HL-60 (cell line): ENCODE results near the gene MOXD1.

Experiments used
- DNase-seq, 2 experiments: peaks; one replicate each; pipeline ENCODE4 v3.0.0-alpha.2; 2010 to 2020; ENCODE audit warnings: low read depth in 1 of 2, low spot score in 1 of 2
- H3K27ac ChIP-seq: fragments of 250-450 bp; sonication (Bioruptor Pico); replicated peaks from 2 replicates; pipeline ENCODE4 v1.5.1; 2020; ENCODE audit warnings: mild to moderate bottlenecking, moderate library complexity
- H3K27me3 ChIP-seq: fragments of 250-450 bp; sonication (Bioruptor Pico); 2 replicates; pipeline ENCODE4 v1.5.1; 2021; ENCODE audit warnings: mild to moderate bottlenecking, moderate library complexity; ENCODE audit not compliant: insufficient read depth, poor library complexity, severe bottlenecking
- H3K4me3 ChIP-seq: replicated peaks from 2 replicates; pipeline ENCODE4 v1.5.1; 2011; ENCODE audit warnings: mild to moderate bottlenecking, control low read depth, low read length; ENCODE audit not compliant: insufficient read depth
- CTCF ChIP-seq: IDR thresholded peaks from one replicate; pipeline ENCODE4 v1.5.1; 2011; ENCODE audit warnings: low read length, control low read depth, inconsistent platforms; ENCODE audit not compliant: insufficient read depth
- GABPA ChIP-seq: IDR thresholded peaks from 2 replicates; pipeline ENCODE4 v1.6.1; 2012; ENCODE audit warnings: low read depth
- POLR2AphosphoS5 ChIP-seq: IDR thresholded peaks from 2 replicates; pipeline ENCODE4 v1.6.1; 2012; ENCODE audit warnings: low read depth
- SPI1 ChIP-seq: IDR thresholded peaks from 2 replicates; pipeline ENCODE4 v1.6.1; 2012; ENCODE audit warnings: low read depth, mild to moderate bottlenecking, borderline replicate concordance
- long read RNA-seq: library from polyadenylated mRNA; unstranded; transcript quantifications from one replicate; pipeline ENCODE4 v2.0.0, GENCODE V29; 2020
- TF ChIP-seq, protein P1 (sequence below): IDR thresholded peaks from 2 replicates; pipeline ENCODE4 v1.6.1; 2012; ENCODE audit warnings: low read depth; ENCODE audit not compliant: insufficient replicate concordance

MOXD1 gene
- long read RNA-seq, result 0 reads

GRCh38 chr6:132400883-132401617 lies at the start of gene MOXD1:
Gene MOXD1 (minus strand): TSS chr6:132401475. CDS start chr6:132401426, 49 bp downstream.
- Histone ChIP-seq H3K27ac (no peak within 1 kb of the TSS), H3K27me3 (peaks cover 22% of the 10 kb centered on the region), H3K4me3 (peak within 1 kb of the TSS; percentile 47)
- no peak for DNase-seq
- TF ChIP-seq CTCF, result no peak
- no peak for TF ChIP-seq SPI1
- TF ChIP-seq GABPA, result no peak
- TF ChIP-seq, protein P1, sequence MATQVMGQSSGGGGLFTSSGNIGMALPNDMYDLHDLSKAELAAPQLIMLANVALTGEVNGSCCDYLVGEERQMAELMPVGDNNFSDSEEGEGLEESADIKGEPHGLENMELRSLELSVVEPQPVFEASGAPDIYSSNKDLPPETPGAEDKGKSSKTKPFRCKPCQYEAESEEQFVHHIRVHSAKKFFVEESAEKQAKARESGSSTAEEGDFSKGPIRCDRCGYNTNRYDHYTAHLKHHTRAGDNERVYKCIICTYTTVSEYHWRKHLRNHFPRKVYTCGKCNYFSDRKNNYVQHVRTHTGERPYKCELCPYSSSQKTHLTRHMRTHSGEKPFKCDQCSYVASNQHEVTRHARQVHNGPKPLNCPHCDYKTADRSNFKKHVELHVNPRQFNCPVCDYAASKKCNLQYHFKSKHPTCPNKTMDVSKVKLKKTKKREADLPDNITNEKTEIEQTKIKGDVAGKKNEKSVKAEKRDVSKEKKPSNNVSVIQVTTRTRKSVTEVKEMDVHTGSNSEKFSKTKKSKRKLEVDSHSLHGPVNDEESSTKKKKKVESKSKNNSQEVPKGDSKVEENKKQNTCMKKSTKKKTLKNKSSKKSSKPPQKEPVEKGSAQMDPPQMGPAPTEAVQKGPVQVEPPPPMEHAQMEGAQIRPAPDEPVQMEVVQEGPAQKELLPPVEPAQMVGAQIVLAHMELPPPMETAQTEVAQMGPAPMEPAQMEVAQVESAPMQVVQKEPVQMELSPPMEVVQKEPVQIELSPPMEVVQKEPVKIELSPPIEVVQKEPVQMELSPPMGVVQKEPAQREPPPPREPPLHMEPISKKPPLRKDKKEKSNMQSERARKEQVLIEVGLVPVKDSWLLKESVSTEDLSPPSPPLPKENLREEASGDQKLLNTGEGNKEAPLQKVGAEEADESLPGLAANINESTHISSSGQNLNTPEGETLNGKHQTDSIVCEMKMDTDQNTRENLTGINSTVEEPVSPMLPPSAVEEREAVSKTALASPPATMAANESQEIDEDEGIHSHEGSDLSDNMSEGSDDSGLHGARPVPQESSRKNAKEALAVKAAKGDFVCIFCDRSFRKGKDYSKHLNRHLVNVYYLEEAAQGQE, result no peak
- no peak for TF ChIP-seq POLR2AphosphoS5

GRCh38 chr6:132446855-132447241 lies 45.6 kb upstream of the MOXD1 start:
- Histone ChIP-seq H3K27me3 (no peaks in the 10 kb centered on the region), H3K4me3 (no peak overlapping the region), H3K27ac (no peak overlapping the region)
- DNase-seq, result no peak
- no peak for TF ChIP-seq POLR2AphosphoS5
- TF ChIP-seq SPI1, result no peak
- TF ChIP-seq CTCF, result no peak

GRCh38 chr6:132446141-132446854 lies 45.0 kb upstream of the MOXD1 start:
- TF ChIP-seq GABPA, result no peak
- TF ChIP-seq, protein P1, result no peak
- TF ChIP-seq SPI1, result no peak
- no peak for TF ChIP-seq CTCF
- TF ChIP-seq POLR2AphosphoS5, result no peak
- no peaks in the 10 kb centered on the region for H3K27me3 ChIP-seq
- H3K4me3 ChIP-seq, result no peak overlapping the region
- no peak for DNase-seq
- H3K27ac ChIP-seq, result no peak overlapping the region
